Large intestine (tissue), 12 donors: ENCODE data around the gene FAT3. TPM values are rescaled to one million over a fixed set of nuclear protein-coding genes. Genes with fewer than 3 reads are reported as not detected.

Experiments used
- DNase-seq, 2 donors: peaks; one replicate each; pipeline versions ENCODE4 v3.0.0 to v3.0.0-alpha.2; 2013
- H3K27ac ChIP-seq: one replicate; pipeline ENCODE4 v1.5.1; 2013; ENCODE audit warnings: low read length
- H3K27me3 ChIP-seq: 2 replicates; pipeline ENCODE4 v1.6.1; 2013; ENCODE audit warnings: low read length; ENCODE audit not compliant: control insufficient read depth, insufficient read depth
- H3K36me3 ChIP-seq: 2 replicates; pipeline ENCODE4 v1.6.1; 2013; ENCODE audit warnings: low read length; ENCODE audit not compliant: control insufficient read depth, insufficient read depth
- H3K4me1 ChIP-seq: one replicate; pipeline ENCODE4 v1.6.1; 2013; ENCODE audit warnings: low read length; ENCODE audit not compliant: control insufficient read depth, insufficient read depth
- H3K4me3 ChIP-seq: one replicate; pipeline ENCODE4 v1.5.1; 2013; ENCODE audit warnings: low read length
- H3K9me3 ChIP-seq: one replicate; pipeline ENCODE4 v1.6.1; 2013; ENCODE audit warnings: mild to moderate bottlenecking, low read depth, low read length, moderate library complexity; ENCODE audit not compliant: control insufficient read depth
- WGBS: methylation state at CpG from one replicate; pipeline ENCODE4 v1.1.5; 2013; ENCODE audit warnings: low lambda C conversion rate; ENCODE audit not compliant: insufficient coverage; 5-methylcytosine and 5-hydroxymethylcytosine counted together
- long read RNA-seq, 11 donors: transcript quantifications; one replicate each; lab custom pipeline, GENCODE V29; 2026
- polyA plus RNA-seq: library from polyadenylated mRNA; unstranded; fragments of 120-200 nt; gene quantifications from one replicate; pipeline ENCODE4 v1.2.1, GENCODE V29; 2013

Gene FAT3
- 0.73 TPM for polyA plus RNA-seq
- long read RNA-seq, donor 1: 0 reads
- long read RNA-seq, donor 2: 0 reads
- long read RNA-seq, donor 3: 0 reads
- long read RNA-seq, donor 4: 0 reads
- long read RNA-seq, donor 5: 0 reads
- long read RNA-seq, donor 6: 0 reads
- long read RNA-seq, donor 7: 0 reads
- long read RNA-seq, donor 8: 0 reads
- long read RNA-seq, donor 9: 0 reads
- long read RNA-seq, donor 10: 0 reads
- long read RNA-seq, donor 11: 0 reads

DNA sequence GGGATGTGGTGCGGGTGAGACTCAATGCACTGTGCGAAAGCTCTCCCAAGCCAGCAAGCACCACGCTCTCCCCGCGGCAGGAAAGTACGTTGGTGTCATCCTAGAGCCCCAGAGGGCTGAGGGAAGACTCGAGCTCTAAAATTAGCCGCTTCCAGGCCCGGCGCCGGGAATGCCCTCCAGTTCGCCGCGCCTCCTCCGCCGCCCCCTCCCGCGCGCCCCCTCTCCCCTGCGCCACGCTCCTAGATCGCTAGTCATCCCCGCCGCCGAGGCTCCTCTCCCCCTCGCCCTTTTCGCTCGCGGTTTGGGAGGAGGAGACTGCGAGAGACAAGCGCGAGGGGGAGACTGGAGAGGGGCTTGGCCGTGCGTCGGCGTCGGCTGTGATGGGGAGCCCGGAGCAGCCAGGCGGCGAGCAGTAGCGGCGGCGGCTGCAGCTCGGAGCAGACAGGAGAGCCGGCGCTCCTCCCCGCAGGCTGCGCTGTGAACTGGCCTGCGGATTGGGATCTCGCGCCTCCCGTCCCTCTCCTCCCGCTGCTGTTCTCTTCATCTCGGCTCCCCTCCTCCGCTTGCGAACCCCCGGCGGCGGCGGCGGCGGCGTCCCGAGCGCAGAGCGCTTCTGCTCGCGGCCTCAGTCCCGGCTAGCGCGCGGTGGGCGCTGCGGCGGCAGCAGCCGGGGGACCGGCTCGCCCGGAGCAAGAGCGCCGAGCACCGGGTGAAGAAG, at the start of gene FAT3:
Gene FAT3 (plus strand): TSS at position 412 of the 718 bp plus-strand sequence. CDS start 127,295 bp downstream, outside the sequence.
- H3K36me3 ChIP-seq: no peaks in the 10 kb centered on the region
- WGBS: no CpG with 5 or more reads among the region's 82 CpGs
- H3K9me3 ChIP-seq: peaks cover 7% of the 10 kb centered on the region
- H3K4me1 ChIP-seq: no peaks in the 10 kb centered on the region
- H3K4me3 ChIP-seq: peak within 1 kb of the TSS; percentile 41
- peaks cover 77% of the 10 kb centered on the region for H3K27me3 ChIP-seq
- H3K27ac ChIP-seq: no peak within 1 kb of the TSS
- peak; percentile 33 to 50 for DNase-seq

DNA sequence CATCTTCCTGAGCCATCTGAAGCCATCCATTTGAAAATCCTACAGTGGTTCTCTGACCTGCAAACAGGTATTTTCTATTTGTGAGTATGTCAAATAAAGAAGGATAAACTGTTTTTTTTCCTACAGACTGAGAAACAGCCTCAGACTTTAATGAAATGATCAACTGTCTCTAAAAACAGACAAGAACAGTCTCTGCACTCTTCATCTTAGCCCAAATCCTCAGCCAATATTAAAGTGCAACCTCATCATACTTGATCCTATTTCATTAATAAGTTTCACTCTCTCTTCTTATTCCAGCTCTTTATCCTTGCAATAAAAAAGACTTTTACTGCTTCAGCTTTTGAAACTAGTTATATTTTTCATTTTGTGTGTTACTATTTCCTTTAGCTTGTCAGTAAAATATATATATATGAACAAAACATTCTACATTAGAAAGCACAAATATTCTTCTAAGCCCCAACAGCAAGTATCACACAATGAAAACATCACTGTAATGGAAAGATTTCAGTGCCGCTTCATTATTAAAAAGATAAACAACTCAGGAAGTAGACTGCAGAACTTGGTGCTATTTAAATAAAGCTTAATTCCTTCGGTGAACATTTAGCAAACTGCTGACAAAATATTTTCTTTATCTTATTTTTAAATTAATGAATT, 45.5 kb upstream of the FAT3 start:
- H3K27me3 ChIP-seq: no peaks in the 10 kb centered on the region
- no peak overlapping the region for H3K4me3 ChIP-seq
- H3K36me3 ChIP-seq: no peaks in the 10 kb centered on the region
- no peak for DNase-seq
- H3K4me1 ChIP-seq: no peaks in the 10 kb centered on the region
- H3K27ac ChIP-seq: no peak overlapping the region
- no peaks in the 10 kb centered on the region for H3K9me3 ChIP-seq
- 100% methylated on average over 1 of the region's 2 CpGs for WGBS

DNA sequence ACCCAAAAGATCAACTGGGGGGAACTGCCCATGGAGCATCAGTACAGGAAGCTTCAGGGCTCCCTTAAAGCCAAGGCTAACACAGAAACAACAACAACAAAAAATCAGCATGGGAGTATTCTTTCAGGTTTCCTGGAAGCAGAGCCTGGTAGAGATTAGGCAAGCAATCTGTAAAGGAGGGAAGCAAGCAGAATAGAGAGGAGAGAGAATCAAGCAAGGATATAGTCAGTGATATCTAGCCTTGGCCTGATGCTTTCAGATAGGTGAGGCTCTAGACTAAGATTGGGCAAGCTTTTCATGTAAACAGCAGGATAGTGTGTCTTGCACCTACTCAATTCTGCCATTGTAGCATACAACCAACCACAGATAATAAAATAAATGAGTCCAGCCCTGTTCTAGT, 44.4 kb upstream of the FAT3 start:
- no peaks in the 10 kb centered on the region for H3K4me1 ChIP-seq
- H3K27ac ChIP-seq: no peak overlapping the region
- no peak for DNase-seq
- no peaks in the 10 kb centered on the region for H3K36me3 ChIP-seq
- no peak overlapping the region for H3K4me3 ChIP-seq
- no peaks in the 10 kb centered on the region for H3K9me3 ChIP-seq
- no peaks in the 10 kb centered on the region for H3K27me3 ChIP-seq

DNA sequence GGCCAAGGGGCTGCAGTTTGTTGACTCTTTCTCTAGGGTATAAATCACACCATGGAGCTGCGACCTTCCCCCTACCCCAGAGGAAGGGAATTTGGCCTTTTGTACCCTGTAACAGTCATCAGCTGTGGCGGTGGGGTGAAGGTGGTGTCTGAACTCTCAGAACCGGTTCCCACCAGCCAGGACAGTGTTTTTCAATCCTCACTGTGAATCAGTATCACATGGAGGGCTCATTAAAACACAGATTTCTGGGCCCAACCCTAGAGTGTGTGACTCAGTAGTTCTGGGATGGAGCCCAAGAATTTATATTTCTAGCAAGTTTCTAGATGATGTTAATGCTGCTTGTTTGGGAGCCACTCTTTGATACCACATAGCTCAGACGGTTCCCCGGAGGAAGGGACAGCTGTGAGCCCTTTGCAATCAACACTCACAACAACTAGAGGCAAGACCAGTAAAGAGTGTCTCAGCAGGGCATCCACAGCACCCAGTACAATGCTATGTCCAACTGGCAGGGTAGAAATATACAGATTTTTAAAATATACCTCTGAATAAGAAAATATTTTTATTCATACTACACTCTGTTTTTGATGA, 43.9 kb upstream of the FAT3 start:
- no peak overlapping the region for H3K4me3 ChIP-seq
- 70% methylated on average over 2 of the region's 5 CpGs for WGBS
- H3K27ac ChIP-seq: no peak overlapping the region
- no peaks in the 10 kb centered on the region for H3K9me3 ChIP-seq
- H3K4me1 ChIP-seq: no peaks in the 10 kb centered on the region
- H3K27me3 ChIP-seq: no peaks in the 10 kb centered on the region
- no peaks in the 10 kb centered on the region for H3K36me3 ChIP-seq
- no peak for DNase-seq

DNA sequence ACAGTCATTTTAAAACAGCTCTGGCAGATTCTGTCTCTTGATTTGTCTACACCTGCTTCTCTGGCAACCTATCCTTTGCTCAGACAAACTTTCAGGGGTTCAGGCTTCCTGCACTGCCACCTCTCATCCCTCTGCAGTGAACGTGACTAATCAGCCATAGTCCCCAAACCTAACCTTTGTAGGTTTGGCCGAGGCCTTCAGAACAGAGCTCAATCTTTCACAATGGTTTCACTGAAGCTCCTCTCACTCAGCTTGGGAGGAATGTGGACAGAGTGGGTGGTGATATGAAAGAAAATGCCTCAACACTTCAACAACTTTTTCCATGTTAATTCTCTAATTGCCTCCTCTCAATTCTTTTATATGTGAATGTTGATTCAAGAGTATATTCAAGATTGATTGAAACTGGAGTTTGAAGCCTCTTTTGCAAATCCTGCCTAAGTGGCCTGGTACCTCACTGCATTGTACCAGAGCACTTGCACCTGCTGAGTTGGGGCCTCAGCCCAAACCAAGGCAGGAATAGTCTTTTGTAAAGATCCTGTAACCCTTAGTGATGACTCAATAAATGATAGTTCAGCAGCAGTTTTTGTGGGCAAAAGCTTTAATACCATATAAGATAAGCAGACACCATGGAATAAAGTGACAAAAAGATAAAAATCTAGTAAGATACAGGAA, 33.9 kb upstream of the FAT3 start:
- no CpG with 5 or more reads among the region's 2 CpGs for WGBS

DNA sequence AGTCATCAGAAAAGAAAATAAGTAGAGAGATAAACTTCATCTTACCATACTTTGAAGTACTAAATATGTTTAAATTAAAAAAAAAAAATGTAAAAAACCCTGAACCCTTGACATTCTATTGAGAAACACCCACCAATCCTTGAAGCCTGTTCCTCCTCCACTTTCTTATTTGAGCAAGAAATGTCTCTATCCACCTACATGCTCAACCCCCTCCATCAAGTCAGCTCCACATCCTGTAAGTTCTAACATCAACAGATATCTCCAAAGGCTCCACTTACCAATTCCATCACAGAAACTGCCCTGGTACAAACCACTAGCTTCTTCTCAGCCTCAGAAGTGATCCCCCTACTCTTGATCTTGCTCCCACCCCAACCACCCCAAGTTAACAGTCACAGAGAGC, 32.5 kb upstream of the FAT3 start:
- Histone ChIP-seq H3K27ac (no peak overlapping the region), H3K27me3 (no peaks in the 10 kb centered on the region), H3K9me3 (no peaks in the 10 kb centered on the region), H3K36me3 (no peaks in the 10 kb centered on the region), H3K4me1 (no peaks in the 10 kb centered on the region), H3K4me3 (no peak overlapping the region)
- no peak for DNase-seq

More for the DNA sequence above, 33.9 kb upstream of the FAT3 start:
- Histone ChIP-seq H3K9me3 (no peaks in the 10 kb centered on the region), H3K27me3 (no peaks in the 10 kb centered on the region), H3K36me3 (no peaks in the 10 kb centered on the region), H3K4me3 (no peak overlapping the region), H3K4me1 (no peaks in the 10 kb centered on the region), H3K27ac (no peak overlapping the region)
- no peak for DNase-seq

DNA sequence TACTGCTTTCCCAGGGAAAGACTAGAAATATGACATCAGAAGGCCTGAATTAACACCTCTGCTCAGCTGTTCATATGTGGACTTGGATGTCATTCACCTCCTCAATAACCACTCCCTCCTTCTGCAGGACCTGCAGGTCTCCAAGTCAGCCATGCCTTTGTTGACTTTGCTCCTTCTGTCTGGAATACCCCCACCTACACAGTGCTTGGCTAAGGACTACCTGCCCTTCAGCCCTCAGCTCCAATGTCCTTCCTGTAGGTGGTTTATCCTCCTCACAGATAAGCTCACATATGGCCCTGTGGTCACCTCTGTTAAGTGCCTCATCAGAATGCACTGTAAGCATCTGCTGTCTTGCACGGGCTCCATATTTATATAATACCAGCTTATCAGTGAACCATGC, 26.4 kb upstream of the FAT3 start:
- Histone ChIP-seq H3K4me1 (no peaks in the 10 kb centered on the region), H3K4me3 (no peak overlapping the region), H3K9me3 (no peaks in the 10 kb centered on the region), H3K27ac (no peak overlapping the region), H3K36me3 (no peaks in the 10 kb centered on the region), H3K27me3 (no peaks in the 10 kb centered on the region)
- no CpG with 5 or more reads among the region's 1 CpG for whole genome bisulfite sequencing
- DNase-seq: peak; percentile 16 to 55

DNA sequence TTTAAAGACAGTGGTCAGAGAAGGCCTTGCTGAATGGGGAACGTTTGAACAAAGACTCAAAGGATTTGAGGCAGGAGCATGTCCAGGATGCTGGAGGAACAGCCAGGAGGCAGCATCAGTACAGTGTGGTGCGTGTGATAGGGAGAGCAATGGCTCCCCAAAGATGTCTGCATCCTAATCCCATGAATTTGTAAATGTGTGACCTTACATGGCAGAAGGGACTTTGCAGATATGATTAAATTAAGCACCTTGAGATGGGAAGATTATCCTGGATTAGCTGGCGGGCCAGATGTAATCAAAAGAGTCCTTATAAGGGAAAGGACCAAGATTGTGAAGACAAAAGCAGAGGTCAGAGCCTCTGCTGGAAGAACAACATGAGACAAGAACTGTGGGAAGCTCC, 24.6 kb upstream of the FAT3 start:
- no peak for DNase-seq
- no peaks in the 10 kb centered on the region for H3K9me3 ChIP-seq
- no peaks in the 10 kb centered on the region for H3K4me1 ChIP-seq
- no peaks in the 10 kb centered on the region for H3K36me3 ChIP-seq
- H3K27me3 ChIP-seq: no peaks in the 10 kb centered on the region
- no peak overlapping the region for H3K4me3 ChIP-seq
- H3K27ac ChIP-seq: no peak overlapping the region
- 40% methylated on average over 1 of the region's 3 CpGs for WGBS

DNA sequence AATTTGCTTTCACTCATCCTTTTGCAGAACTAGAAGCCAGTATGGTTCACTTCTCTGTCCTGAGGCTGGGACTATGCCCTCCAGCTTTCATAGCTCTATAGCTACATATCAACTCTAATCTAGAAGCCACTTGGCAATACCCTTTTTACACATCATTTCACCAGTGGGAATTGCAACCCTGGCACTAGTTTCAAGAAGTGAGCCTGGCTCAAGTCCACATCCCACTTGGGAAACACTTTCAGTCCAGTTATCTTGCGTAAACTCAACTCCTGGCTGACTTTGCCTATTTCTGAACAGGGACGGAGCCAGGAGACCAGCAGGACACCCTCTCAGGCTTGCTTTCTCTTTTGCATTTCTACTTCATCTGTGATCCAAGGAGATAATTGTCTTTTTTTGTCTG, 19.9 kb upstream of the FAT3 start:
- no CpG with 5 or more reads among the region's 2 CpGs for WGBS
- Histone ChIP-seq H3K27me3 (no peaks in the 10 kb centered on the region), H3K27ac (no peak overlapping the region), H3K9me3 (no peaks in the 10 kb centered on the region), H3K4me1 (no peaks in the 10 kb centered on the region), H3K36me3 (no peaks in the 10 kb centered on the region), H3K4me3 (no peak overlapping the region)
- no peak for DNase-seq

DNA sequence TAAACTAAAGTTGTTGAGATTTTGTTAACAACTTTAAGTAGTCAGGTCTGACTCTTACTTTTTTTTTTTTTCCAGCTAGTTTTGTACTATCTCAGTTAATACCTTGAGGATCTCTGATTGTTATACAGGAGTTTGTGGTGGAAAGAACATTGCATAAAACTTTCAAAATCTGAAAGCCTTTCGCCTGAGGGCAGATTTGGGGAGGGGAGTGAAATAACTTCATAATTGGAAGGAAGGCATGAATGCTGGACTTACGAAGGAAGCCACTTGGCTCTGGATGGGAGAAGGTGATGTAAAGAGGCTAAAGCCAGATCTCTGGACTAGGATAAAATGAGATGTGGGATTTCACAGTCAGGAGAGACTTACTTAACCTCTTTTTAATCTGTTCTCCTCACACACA, 18.2 kb upstream of the FAT3 start:
- WGBS: 100% methylated on average over 1 of the region's 2 CpGs
- Histone ChIP-seq H3K9me3 (no peaks in the 10 kb centered on the region), H3K27me3 (no peaks in the 10 kb centered on the region), H3K27ac (no peak overlapping the region), H3K4me1 (no peaks in the 10 kb centered on the region), H3K4me3 (no peak overlapping the region), H3K36me3 (no peaks in the 10 kb centered on the region)
- no peak for DNase-seq
